Measurements from ENCODE around the gene INSIG1.

INSIG1 gene

DNA sequence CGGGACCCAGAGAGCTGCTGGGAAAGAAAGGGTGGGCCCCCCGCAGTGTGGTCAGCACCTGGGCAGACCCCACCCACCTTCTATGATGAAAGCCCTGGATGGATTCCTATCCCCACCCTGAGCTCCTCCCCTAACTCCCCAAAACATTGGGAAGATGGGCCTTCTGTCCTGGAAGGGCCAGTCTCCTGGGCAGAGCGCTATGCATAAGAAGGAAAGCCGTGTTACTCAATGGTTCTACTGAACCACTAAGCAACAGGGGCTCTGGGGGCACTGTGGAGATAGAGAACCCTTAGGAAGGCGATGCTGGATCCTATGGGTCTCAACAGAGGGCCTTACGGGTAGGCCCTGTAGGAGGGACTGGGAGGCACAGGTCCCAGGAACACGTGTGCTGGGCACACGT lies 30.7 kb upstream of the INSIG1 start:
- DNase-seq, result no peak

DNA sequence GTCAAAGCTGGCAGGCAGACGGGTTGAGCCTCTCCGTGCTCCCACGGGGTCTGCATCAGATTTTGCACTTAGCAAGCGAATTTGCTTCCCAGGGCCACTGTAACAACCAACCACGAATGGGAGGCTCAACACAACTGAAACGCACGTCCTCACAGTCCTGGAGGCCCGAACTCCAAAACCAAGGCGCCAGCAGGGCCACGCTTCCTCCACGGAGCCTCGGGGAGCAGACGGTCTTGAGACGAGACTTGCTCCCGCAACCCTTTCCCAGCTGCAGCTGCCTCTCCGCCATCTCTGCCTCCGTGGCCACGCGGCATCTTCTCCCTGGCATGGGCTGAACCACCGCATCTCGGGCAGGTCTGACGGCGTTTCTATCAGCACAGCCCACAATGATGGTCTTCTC lies 30.2 kb upstream of the INSIG1 start:
- no peak for DNase-seq

DNA sequence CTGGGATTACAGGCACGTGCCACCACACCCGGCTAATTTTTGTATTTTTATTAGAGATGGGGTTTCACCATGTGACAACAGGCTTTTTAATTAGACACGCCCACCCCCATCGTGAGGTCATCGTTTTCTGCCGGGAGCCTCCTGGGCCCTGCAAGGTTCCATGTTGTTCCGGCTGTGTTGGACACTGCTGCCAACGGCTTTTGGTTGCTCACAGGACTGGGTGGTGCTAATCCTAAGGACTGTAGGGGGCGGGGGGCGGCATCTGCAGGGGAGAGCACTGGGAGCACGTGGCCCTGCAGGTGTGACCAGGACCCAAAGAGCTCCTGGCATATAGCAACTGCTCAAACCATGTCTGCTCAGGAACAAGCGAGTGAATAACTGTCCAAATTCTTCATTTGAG lies 29.5 kb upstream of the INSIG1 start:
- no peak for DNase-seq

DNA sequence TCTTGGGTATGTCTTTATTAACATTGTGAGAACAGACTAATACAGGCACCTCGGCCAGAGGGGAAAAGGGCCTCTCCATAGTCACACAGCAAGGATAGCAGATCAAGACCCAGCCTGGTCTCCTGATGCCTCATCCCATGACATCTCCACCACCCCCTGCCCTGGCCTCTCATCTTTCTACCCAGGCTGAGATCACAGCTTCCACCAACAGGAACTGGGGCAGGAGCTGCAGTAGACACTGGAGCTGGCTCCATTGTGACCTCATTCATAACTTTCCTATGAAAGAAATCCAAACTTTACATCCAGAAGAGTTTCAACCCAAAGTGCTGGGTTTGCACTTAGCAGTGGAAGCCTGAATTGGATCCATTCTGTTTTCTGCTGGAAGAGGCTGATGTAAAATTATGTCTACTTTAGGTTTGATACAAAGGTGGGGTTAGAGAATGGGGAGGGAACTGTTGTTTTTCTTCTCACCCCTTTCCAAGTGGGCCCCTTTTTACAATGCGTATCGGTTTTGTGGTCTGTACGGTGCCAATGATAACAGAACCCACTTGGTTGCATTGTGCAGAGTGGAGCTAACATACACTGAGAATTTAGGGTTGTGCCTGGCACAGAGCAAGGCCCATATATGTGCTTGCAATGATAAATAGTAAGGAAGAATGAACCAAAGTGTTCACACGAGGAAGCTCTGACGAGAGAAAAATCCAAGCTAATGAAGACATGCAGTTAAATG lies 28.6 kb upstream of the INSIG1 start:
- no peak for DNase-seq

DNA sequence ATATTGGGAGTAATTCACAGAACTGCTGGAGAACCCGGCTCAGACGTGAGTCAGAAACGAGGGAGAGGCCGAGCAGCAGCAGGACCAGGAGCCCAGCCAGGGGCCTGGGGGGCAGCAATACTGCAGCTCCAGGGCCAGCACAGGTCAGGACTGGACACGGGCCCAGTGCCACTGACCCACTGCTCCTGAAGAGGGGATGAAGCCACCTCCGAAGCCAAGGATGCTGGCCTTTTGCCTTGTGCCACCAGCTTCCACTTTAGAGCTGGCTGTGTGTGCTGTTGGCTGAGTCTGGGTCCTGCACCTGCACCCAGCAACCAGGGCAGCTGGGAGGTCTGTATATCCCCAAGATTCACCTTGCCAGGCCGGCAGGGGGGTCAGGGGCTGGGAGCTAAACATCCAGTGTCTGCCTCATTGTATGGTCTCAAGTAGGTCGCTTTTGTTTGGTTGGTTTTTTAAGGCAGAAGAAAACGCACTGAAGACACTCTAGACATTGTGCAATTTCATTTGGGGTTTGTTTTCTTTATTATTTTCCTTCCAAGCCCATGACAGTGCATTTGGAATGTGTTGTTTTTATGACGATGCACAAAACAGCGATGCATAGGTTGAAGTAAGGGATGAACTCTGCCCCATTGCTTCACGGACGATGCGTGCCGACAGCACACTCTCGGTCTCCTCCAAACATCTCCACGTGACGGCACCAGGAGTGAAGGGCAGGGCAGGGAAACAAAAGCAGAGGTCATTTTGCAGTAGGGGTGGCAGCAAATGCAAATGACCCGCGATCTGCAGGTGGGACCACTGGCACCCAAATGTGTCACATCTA lies 27.7 kb upstream of the INSIG1 start:
- DNase-seq, result no peak

DNA sequence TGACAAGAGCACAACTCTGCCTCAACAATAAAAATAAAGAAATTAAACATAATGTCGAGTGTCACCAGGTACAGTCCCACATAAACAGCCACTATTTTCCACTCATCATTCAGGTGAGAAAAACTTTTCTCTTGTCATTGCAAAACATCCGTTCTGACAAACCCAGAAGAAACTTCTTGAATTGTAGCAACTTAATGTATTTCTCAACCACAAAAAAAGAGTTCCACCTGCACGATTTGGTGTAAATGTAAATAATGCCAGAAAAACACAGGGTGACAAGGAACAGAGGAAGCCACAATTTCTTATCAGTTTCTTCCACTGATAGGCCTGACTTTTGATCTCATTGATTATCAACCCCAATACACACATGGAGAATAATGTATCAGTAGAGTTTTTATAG lies 26.8 kb upstream of the INSIG1 start:
- no peak for DNase-seq

DNA sequence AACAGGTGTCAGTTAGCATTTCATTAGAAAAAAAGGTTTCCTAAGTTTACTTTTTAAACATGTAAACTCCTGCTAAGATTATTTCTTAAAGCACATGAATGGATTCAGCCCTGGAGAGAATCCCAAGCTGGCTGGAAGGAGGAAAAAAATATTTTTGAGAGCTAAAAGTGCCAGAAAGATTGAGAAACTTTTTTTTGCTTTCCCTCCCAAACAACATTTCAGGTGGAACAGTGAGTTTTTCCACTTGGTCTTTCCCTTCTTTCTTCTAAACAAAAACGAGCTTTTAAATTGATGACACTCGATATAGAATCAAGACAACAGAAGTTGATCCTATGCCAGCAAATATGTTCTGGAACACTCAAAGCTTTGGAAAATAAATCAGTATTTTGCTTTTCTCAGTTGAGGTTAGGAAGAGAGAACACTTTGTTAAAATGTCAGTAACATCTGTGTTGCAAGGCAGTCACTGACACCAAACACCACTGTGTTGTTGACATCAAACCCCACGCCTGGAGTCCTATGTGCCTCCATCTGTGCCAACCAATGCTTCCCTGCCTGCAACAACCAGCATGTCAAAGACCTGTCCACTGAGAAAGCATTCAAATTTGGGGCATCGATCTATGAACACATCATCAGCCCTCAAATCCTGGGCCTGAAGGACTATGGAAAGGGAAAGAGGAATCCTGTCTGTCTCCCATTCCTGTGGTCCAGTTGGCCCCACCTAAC lies 22.9 kb upstream of the INSIG1 start:
- no peak for DNase-seq

DNA sequence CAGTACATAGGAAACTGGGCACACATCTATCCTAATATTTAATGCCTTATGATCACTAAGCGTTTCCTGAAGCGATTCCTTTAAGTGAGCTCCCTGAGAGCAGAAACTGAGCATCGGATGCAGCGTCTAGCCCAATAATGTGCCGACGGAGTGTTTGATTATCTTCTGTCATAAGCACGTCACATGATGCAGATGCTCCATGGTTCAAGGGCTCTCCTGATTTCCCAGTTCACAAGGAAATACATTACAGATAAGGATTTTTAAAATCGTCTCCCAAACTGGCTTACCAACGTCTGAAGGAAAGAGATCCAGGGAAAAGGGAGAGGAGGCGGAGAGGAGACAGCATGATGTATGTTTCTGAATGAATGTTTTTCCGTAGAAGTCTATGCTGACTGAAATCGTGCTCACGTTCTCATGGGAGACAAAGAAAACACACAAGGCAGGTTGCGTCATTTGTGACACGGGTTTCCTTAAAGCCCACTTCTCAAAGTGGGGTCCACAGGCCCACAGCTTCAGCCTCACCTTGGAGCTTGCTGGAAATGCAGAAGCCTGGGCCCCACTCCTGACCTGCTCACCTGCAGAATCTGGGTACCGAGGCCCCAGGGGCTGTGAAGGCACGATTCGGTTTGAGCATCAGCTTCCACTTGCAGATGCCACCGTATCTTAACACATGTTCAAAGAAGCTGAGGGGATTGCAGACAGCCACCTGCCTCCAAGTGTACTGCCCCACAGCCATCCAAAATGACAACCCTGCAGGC lies 21.5 kb upstream of the INSIG1 start:
- no peak for DNase-seq

DNA sequence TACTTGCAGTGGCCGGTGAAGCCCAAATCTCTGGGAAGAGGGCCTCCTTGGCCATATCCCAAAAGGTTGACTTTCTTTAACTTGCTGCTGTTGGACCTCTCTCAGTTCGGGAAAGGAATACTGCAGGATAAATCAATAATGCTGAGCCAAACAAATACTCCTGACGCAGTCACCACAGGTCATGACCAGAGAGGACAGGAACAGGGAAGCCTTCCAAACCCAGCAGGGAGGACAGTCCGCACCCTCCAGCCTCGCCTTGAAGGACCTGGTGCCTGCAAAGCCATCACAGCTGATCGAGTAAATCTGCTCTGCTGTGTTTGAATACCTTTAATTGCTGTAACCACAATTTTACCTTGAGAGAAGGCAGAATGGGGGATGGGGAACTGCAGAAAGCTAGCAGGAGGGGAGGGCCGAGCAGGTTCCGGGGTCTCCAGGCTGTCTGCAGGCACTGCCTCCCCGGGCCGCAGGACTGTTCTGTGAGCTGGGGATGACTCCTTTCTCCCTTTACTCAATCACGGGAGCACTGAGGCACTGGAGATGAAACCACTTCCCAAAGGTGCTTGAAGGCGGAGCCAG lies 20.8 kb upstream of the INSIG1 start:
- DNase-seq, result no peak

DNA sequence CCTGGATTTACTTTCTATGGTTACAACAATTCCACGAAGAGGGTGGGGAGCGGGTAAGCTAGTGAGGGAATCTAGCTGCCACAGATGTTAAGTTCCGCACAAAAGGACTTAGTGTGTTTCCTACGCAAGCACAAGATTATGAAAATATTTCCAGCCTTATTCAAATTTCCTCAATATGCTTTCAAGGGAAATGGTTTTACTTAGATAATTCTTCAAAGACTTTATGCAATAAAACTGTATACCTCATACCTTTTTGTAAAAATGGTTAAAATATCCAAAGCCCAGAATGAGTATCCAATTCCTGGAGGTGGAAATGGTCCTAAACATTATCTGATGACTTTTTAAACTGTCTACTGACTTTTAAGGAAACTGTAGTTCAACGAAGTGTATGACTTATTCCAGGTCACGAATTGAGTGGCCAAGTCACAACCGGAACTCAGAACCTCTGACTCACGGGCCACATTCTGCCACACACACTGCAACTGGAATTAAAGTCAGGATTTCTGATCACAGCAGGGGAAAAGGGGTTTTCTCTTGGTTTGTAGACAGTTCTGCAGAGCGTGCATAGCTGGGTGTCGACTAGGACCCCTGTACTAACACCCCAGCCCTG lies 20.2 kb upstream of the INSIG1 start:
- no peak for DNase-seq

DNA sequence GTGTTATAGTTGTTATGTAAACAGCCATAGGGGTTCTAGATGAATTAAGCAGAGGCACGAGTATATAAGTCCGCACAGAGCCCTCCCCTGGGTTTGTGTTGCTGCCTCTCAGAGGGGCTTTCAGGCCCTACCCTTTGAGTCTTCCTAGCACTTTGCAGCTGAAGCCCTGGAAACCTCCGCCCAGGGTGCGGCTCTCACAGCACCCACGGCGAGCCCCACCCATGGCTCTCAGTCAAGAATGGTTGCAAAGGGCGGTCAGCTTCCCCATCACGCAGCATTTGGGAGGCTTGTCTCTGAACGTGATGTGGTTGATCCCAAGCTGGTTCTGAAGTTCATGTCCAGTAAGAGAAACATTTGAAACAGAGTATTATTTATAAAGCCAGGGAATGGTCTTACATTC lies 18.8 kb upstream of the INSIG1 start:
- no peak for DNase-seq

DNA sequence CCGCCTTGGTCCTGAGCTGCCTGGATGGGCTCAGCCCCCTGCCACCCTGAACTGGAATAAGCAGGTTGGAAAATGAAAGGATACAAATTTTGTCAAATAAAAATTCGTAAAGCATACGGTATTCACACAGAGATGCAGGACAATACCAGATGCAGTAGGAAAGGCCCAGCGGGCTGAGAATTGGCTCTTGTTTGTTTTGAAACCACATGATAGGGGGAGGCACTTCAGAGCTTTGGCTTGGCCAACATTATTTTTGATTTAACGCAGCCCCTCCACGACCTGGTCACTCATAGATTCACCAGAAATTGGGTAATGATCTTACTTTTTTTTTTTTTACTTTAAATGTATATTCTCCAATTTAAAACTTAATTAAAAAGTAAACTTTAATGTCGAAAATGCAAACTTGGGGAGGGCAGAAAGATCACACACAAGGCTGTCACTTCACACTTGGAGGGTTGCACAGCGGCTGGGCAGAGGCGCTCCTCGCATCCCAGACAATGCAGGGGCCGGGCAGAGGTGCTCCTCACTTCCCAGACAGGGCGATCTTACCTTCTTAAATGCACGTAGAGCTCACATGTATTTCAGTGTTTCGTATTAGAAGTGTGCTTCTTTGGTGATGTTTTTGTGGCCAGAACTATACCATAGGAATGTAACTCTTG lies 17.8 kb upstream of the INSIG1 start:
- no peak for DNase-seq

DNA sequence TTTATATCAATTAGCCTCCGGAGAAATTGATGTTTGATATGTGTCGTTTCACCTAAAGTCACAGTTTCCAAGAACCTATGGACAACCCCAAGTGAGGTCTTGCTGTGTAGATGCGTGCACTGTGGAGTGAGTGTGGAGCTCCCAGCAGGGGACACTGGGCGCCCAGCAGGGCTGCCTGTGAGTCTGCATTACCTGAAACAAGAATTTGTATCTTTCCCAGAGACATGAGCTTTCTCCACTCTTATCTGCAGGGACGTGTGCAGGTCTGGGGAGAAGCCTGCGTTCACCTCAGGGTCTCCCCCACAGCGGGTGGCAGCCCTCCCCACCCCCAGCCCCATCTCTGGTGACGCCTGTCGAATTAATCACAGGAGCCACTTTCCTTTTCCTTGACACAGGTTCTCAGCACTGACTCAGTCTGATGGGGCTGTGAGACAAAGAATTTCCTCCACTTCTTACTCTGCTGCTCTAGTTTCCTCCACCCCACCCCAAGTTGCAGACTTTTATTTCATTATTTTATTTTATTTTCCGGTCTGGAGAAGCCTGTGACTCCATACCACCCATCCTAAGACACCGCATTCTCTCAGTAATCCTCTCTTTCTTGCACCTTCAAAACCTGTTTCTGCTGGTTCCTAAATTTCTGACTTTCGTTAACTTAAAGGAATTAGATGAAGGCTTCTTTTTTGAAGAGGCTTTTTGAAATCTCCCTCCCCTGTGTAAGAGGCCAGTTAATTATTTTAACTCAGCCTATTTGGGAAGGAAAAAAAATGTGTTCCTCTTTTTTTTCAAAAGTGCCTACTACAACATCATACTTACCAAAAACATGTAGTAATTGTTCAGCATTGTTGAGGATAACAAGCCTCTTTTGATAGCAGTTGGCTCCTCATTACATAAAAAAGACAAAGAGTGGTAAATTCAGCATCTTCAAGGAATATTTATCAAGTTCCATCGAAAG lies 17.0 kb upstream of the INSIG1 start:
- DNase-seq, result no peak

DNA sequence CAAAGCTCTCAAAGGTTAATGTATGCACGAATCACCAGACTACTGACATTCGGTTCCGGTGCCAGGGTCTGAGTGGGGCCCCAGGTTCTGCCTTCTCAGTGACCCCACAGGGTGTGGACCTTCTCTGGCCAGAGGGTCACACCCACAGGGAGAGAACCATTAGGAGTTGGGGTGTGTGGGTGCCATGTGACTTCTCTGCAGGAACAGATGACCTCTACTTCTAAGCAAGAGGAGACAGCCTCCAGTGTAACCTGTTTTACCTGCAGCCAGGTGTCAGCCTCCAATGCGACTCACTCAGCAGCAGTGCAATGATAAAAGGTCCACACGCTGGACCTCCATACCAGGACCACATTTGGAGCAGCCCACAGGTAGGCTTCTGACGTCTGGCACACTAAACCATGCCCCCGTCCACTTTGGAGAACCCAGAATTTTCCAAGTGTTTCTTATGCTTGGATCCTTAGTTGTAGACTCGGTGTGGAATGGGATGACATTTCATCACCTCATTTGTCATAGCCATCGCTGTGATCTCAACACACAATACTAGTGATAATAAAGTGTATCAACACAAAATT lies 16.2 kb upstream of the INSIG1 start:
- no peak for DNase-seq

DNA sequence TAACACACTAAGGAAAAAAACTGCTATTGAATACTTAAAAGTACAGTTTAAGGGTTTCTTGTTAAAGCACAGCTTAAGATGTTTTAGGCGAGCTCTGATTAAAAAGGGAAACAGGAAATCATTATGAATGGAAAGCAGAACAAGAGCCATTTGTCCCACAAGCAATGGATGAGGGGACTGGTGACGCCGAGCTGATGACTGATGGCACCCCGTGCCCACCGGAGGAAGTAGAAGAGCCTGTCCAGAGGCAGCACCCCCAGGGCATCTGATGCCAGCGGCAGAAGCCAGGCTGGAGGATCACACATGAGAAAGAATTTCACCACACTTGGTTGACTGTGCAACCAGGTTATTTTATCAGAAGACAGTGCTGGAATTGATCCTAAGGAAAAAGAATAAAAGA lies 15.0 kb upstream of the INSIG1 start:
- DNase-seq, result no peak

DNA sequence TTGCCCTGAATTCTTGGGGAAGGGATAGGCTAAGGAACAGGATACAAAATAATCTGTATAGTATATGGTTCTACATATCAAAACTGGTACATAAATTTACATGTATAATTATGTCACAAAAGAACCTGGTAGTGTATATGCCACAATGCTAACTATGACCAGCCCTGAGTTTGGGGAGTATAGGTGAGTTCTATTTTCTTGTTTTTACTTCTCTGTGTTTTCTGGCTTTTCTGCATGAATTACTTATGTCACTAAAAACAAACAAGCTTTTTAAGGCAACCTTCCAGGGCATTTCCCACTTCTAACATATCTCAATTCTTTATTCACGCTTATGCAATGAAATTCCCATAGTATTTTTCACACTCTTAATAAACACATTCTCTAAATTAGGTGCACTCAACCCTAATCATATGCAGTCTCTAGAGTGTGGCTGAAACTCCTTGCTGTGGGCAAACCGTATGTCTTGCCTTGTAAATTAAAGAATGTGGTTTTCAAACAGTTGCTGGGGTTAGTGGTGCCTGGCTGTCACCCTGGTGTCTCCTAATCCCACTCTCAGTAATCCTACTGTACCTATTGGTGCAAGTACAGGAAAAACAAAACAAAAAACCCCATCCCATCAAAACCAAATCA lies 14.0 kb upstream of the INSIG1 start:
- DNase-seq, result no peak

DNA sequence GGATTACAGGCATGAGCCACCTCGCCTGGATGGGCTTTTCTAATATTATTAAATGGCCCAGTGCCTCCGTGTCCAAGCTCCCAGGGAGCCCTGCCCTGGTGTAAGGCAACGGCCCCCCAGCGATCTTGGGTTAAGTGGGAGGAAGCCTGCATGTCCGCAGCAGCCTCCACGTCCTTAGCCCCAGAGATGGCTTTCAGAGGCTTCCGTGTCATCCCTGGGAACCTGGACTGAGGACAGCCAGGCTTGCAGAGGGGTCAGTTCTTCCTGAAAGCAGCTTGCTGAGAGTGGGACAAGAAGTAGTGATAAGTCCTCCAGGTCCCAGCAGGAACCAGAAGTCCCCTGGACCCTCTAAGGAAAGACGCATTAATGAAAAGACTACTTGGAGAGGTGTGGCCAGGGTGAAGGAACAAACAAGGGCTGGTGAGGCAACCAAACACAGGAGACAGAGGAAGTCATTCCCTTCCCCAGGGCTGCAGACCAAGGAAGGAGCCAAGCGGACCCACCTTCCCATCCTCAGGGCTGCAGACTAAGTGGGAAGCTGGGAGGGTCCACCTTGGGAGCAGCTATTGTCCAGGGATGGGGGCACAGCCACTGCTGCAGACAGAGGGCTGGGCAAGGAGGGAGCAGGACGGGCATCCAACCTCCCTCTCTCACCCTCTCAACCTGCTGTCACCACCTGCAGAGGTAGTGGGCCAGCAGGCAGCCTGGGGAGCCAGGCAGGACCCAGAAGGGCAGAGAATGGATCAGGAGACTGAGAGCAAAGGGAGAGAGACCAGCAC lies 13.0 kb upstream of the INSIG1 start:
- DNase-seq, result no peak

DNA sequence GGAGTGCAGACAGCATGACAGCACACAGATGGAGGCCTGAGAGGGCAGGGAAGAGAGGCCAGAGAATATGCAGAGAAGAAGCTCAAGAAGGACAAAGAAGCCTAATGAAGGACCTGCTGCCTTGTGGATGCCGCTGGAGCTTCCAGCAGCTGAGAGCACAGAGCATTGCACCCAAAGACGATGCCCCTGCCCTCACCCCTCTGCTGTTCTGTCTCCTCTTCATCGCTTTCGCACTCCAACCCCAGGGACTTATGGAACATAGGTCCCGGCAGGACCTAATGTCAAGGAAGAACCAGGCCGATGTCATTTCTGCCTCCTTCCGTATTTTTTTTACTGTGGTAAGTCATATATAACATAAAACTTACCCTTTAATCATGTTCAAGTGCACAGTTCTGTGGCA lies 12.3 kb upstream of the INSIG1 start:
- no peak for DNase-seq

DNA sequence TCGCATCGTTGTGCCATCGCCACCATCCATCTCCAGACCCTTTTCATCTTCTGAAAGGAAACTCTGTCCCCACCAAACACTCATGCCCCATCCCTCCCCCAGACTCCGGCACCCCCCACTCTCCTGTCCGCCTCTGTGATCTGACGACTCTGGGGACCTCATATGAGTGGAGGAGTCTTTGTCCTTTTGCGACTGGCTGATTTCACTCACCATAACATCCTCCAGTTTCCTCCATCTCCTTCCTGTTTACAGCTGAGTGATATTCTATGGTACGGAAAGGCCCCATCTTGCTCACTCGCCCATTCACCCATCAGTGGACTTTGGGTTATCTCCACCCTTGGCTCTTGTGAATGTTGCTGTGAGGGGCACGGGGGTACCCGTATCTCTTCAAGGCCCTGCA lies 11.8 kb upstream of the INSIG1 start:
- no peak for DNase-seq

Data from activated CD8-positive, alpha-beta memory T cell treated with anti-CD3 and anti-CD28 coated beads for 24 hours (primary cell).